Esophagus muscularis mucosa (tissue), 4 donors: ENCODE measurements around the gene ATP11C. TPM values are rescaled to one million over a fixed set of nuclear protein-coding genes. Genes with fewer than 3 reads are reported as not detected.

ENCODE experiments used
- DNase-seq: peaks from one replicate; pipeline ENCODE4 v3.0.0-alpha.2; 2017; ENCODE audit errors: extremely low spot score
- H3K27ac ChIP-seq, 4 donors: fragments of 200-600 bp; sonication (generic); replicated peaks in 1 of 4; 1 replicate in 3 of 4; 2 replicates in 1 of 4; pipeline ENCODE4 v1.5.1; 2016 to 2019; ENCODE audit warnings: mild to moderate bottlenecking in 1 of 4
- H3K27me3 ChIP-seq, 4 donors: fragments of 200-600 bp; sonication (generic); one replicate each; pipeline versions ENCODE4 v1.5.1 to v1.6.0; 2016 to 2019
- H3K36me3 ChIP-seq, 4 donors: fragments of 200-600 bp; sonication (generic); one replicate each; pipeline ENCODE4 v1.5.1; 2016 to 2019
- H3K4me1 ChIP-seq, 4 donors: fragments of 200-600 bp; sonication (generic); one replicate each; pipeline ENCODE4 v1.5.1; 2016 to 2019
- H3K4me3 ChIP-seq, 4 donors: fragments of 200-600 bp; sonication (generic); 1 replicate in 2 of 4; 2 replicates in 2 of 4; pipeline ENCODE4 v1.5.1; 2016 to 2019; ENCODE audit warnings: mild to moderate bottlenecking in 4 of 4, moderate library complexity in 1 of 4
- H3K9me3 ChIP-seq, 4 donors: fragments of 200-600 bp; sonication (generic); 1 replicate in 3 of 4; 2 replicates in 1 of 4; pipeline ENCODE4 v1.5.1; 2016 to 2019
- CTCF ChIP-seq, 3 experiments: fragments of 200-600 bp in 2 of 3; fragments of 450-650 bp in 1 of 3; sonication (generic) in 2 of 3; IDR thresholded peaks; one replicate each; pipeline ENCODE4 v1.5.1; 2017 to 2019; ENCODE audit warnings: antibody characterized with exemption in 3 of 3, mild to moderate bottlenecking in 2 of 3, moderate library complexity in 1 of 3
- EP300 ChIP-seq: sonication (generic); formaldehyde crosslinking; IDR thresholded peaks from one replicate; pipeline ENCODE4 v1.6.1; 2017; ENCODE audit warnings: antibody characterized with exemption
- POLR2A ChIP-seq: fragments of 450-650 bp; IDR thresholded peaks from one replicate; pipeline ENCODE4 v1.6.1; 2017; ENCODE audit warnings: antibody characterized with exemption, moderate library complexity, mild to moderate bottlenecking, low read depth
- POLR2AphosphoS5 ChIP-seq, 2 donors: sonication (generic); formaldehyde crosslinking; IDR thresholded peaks; one replicate each; pipeline ENCODE4 v1.6.1; 2017; ENCODE audit warnings: antibody characterized with exemption in 2 of 2
- WGBS: methylation state at CpG from one replicate; pipeline ENCODE4 v1.1.5; 2018; 5-methylcytosine and 5-hydroxymethylcytosine counted together
- intact Hi-C: fragments of 100-400 bp; cut with DNase I; formaldehyde crosslinking; loops from one replicate; pipeline ENCODE4 v1.15.1; 2023
- total RNA-seq, 4 donors: library from RNA; depleted of rRNA; stranded (reverse); fragments of >200 nt; gene quantifications; one replicate each; pipeline versions ENCODE4 v1.1.0 to v1.2.1, GENCODE V29; 2016

ATP11C gene
- total RNA-seq, 4 donors from 2014 or later = 17.9 to 29.2 (median 22.4) TPM

GRCh38 chrX:139758250-139758649 is 174.6 kb downstream of the ATP11C start:
- DNase-seq = no peak
- Histone ChIP-seq H3K9me3 (peaks cover 0 to 14% (median 4%) of the 10 kb centered on the region in 4 donors), H3K4me3 (no peak overlapping the region), H3K36me3 (peaks cover 0 to 3% (median 0%) of the 10 kb centered on the region in 4 donors), H3K27ac (no peak overlapping the region), H3K27me3 (no peaks in the 10 kb centered on the region), H3K4me1 (no peaks in the 10 kb centered on the region)
- TF ChIP-seq CTCF (IDR thresholded peaks at IDR 0.05) = no peak
- TF ChIP-seq POLR2AphosphoS5 (IDR thresholded peaks at IDR 0.05) = no peak
- TF ChIP-seq POLR2A = no peak
- TF ChIP-seq EP300 = no peak
- 74% methylated on average over 4 of the region's 4 CpGs for WGBS
- intact Hi-C loops = no loop called here

GRCh38 chrX:139751053-139751452 is 181.8 kb downstream of the ATP11C start:
- Histone ChIP-seq H3K27ac (no peak overlapping the region), H3K4me3 (no peak overlapping the region), H3K27me3 (no peaks in the 10 kb centered on the region), H3K36me3 (peaks cover 0 to 8% (median 0%) of the 10 kb centered on the region in 4 donors), H3K4me1 (no peaks in the 10 kb centered on the region), H3K9me3 (peaks cover 0 to 14% (median 4%) of the 10 kb centered on the region in 4 donors)
- 67% methylated on average over 3 of the region's 3 CpGs for WGBS
- TF ChIP-seq POLR2A (no peak), CTCF (IDR thresholded peaks at IDR 0.05) (no peak), POLR2AphosphoS5 (IDR thresholded peaks at IDR 0.05) (no peak), EP300 (no peak)
- intact Hi-C loops = no loop called here
- DNase-seq = no peak

- H3K9me3 ChIP-seq = peaks cover 0 to 14% (median 4%) of the 10 kb centered on the region in 4 donors
- TF ChIP-seq POLR2A (no peak), CTCF (IDR thresholded peaks at IDR 0.05) (no peak), EP300 (no peak), POLR2AphosphoS5 (IDR thresholded peaks at IDR 0.05) (no peak)
- intact Hi-C loops = no loop called here
Measured at GRCh38 chrX:139750390-139750789, 182.5 kb downstream of the ATP11C start.

GRCh38 chrX:139739138-139739537 is 193.7 kb downstream of the ATP11C start:
- intact Hi-C loops = no loop called here
- DNase-seq = no peak
- WGBS = 58% methylated on average over 2 of the region's 2 CpGs
- Histone ChIP-seq H3K4me3 (no peak overlapping the region), H3K36me3 (peaks cover 0 to 23% (median 0%) of the 10 kb centered on the region in 4 donors), H3K27me3 (no peaks in the 10 kb centered on the region), H3K4me1 (no peaks in the 10 kb centered on the region), H3K27ac (no peak overlapping the region), H3K9me3 (no peaks in the 10 kb centered on the region)
- no peak for TF ChIP-seq POLR2AphosphoS5 (IDR thresholded peaks at IDR 0.05)

More at GRCh38 chrX:139750390-139750789, 182.5 kb downstream of the ATP11C start:
- DNase-seq = no peak
- Histone ChIP-seq H3K4me3 (no peak overlapping the region), H3K4me1 (no peaks in the 10 kb centered on the region), H3K27ac (no peak overlapping the region), H3K36me3 (peaks cover 0 to 12% (median 2%) of the 10 kb centered on the region in 4 donors), H3K27me3 (no peaks in the 10 kb centered on the region)

GRCh38 chrX:139738581-139738980 is 194.3 kb downstream of the ATP11C start:
- intact Hi-C loops = no loop called here
- no peaks in the 10 kb centered on the region for H3K9me3 ChIP-seq
- no peak for DNase-seq
- no peaks in the 10 kb centered on the region for H3K4me1 ChIP-seq
- peaks cover 0 to 23% (median 0%) of the 10 kb centered on the region in 4 donors for H3K36me3 ChIP-seq
- H3K4me3 ChIP-seq = no peak overlapping the region
- TF ChIP-seq POLR2AphosphoS5 (IDR thresholded peaks at IDR 0.05) (no peak), POLR2A (no peak), CTCF (IDR thresholded peaks at IDR 0.05) (no peak), EP300 (no peak)
- H3K27ac ChIP-seq = no peak overlapping the region
- no peaks in the 10 kb centered on the region for H3K27me3 ChIP-seq
